RWPE1 (cell line): Measurements from ENCODE around the gene GBGT1.

Experiments used
- CTCF ChIA-PET: fragments of 350-600 bp; sonication (Branson Sonifier 250); formaldehyde crosslinking; extraction: SDS; loops from one replicate; lab custom pipeline; 2021; lab: Yijun Ruan, JAX
- POLR2A ChIA-PET: fragments of 400-600 bp; formaldehyde crosslinking; extraction: SDS; loops from one replicate; lab custom pipeline; 2020; ENCODE audit warnings: antibody characterized with exemption; ENCODE audit not compliant: low non-redundant PET; lab: Yijun Ruan, JAX
- DNase-seq: peaks from one replicate; pipeline ENCODE4 v3.0.0; 2012; ENCODE audit warnings: low spot score
- H3K27ac ChIP-seq: fragments of 450-650 bp; 2 replicates; pipeline ENCODE4 v1.5.1; 2017
- CTCF ChIP-seq: fragments of 450-650 bp; conservative IDR thresholded peaks from 2 replicates; pipeline ENCODE4 v1.5.1; 2017; ENCODE audit warnings: low read depth, mild to moderate bottlenecking

GBGT1 gene

GRCh38 chr9:133121915-133122550 is 41.7 kb downstream of the GBGT1 start:
- ChIA-PET CTCF (interaction anchor here (0.5 to 1.4 kb wide), 5 partner anchors 22 to 220 kb away, joined by 3 to 8 read pairs (median 7); no protein-coding TSS in a partner anchor), POLR2A (no interaction called here)
- H3K27ac ChIP-seq: peak overlapping the region; percentile 93
- DNase-seq: no peak
- no peak for TF ChIP-seq CTCF

- peak within 1 kb of the TSS; percentile 93 for H3K27ac ChIP-seq
- no peak for TF ChIP-seq CTCF
- ChIA-PET CTCF (interaction anchor here (0.5 to 1.0 kb wide), 4 partner anchors 23 to 219 kb away, joined by 3 to 4 read pairs (median 4); no protein-coding TSS in a partner anchor), POLR2A (interaction anchor here (1.1 kb wide), 1 partner anchor 9 kb away, joined by 4 read pairs; no protein-coding TSS in a partner anchor)
- DNase-seq: peak; percentile 100
These were observed 42.4 kb downstream of the GBGT1 start, which contains the start of gene RALGDS for GRCh38 chr9:133121198-133121914. Gene RALGDS (minus strand): TSS chr9:133121240. CDS start chr9:133121154, 86 bp downstream.

GRCh38 chr9:133120501-133121197 is 43.1 kb downstream of the GBGT1 start:
- POLR2A ChIA-PET: interaction anchor here (0.8 to 1.1 kb wide), 2 partner anchors 9 to 55 kb away, joined by 3 to 4 read pairs; no protein-coding TSS in a partner anchor
- peak overlapping the region; percentile 93 for H3K27ac ChIP-seq
- no peak for TF ChIP-seq CTCF
- peak; percentile 72 for DNase-seq
- CTCF ChIA-PET: interaction anchor here (0.5 to 1.0 kb wide), 3 partner anchors 24 to 200 kb away, joined by 3 to 4 read pairs (median 4); no protein-coding TSS in a partner anchor

GRCh38 chr9:133119846-133120500 is 43.7 kb downstream of the GBGT1 start:
- CTCF ChIA-PET: interaction anchor here (0.5 to 2.5 kb wide), 3 partner anchors 24 to 199 kb away, joined by 4 to 21 read pairs (median 20); no protein-coding TSS in a partner anchor
- H3K27ac ChIP-seq: peak overlapping the region; percentile 93
- peak; percentile 51 for DNase-seq
- TF ChIP-seq CTCF: no peak
- POLR2A ChIA-PET: interaction anchor here (0.8 to 1.1 kb wide), 2 partner anchors 8 to 56 kb away, joined by 3 to 4 read pairs; no protein-coding TSS in a partner anchor

- no peak for DNase-seq
- H3K27ac ChIP-seq: peak overlapping the region; percentile 93
- POLR2A ChIA-PET: no interaction called here
- CTCF ChIA-PET: interaction anchor here (0.7 to 2.5 kb wide), 4 partner anchors 16 to 71 kb away, joined by 3 to 21 read pairs (median 13); no protein-coding TSS in a partner anchor
- no peak for TF ChIP-seq CTCF
These were observed 44.4 kb downstream of the GBGT1 start for GRCh38 chr9:133119103-133119845.
